A549 (cell line): ENCODE data around the gene TMEM231.

Experiments used
- CEBPB ChIP-seq, 2 experiments: fragments of >200 bp in 1 of 2; sonication (Bioruptor Twin) in 1 of 2; formaldehyde crosslinking in 1 of 2; IDR thresholded peaks; 2 replicates each; pipeline ENCODE4 v1.6.1; 2012 to 2016
- CTCF ChIP-seq: fragments of >200 bp; sonication (Bioruptor Twin); formaldehyde crosslinking; IDR thresholded peaks from 3 replicates; pipeline ENCODE4 v1.5.1; 2016
- EP300 ChIP-seq, 2 experiments: fragments of >200 bp; sonication (Bioruptor Twin); formaldehyde crosslinking; IDR thresholded peaks; 2 replicates in 1 of 2; 3 replicates in 1 of 2; pipeline ENCODE4 v1.6.1; 2016 to 2017
- HOXB5 ChIP-seq: fragments of 250-450 bp; sonication (Bioruptor Pico); IDR thresholded peaks from 2 replicates; pipeline ENCODE4 v1.5.0; 2020; ENCODE audit warnings: mild to moderate bottlenecking, moderate library complexity
- KDM1A ChIP-seq: fragments of 200-600 bp; sonication (generic); IDR thresholded peaks from 2 replicates; pipeline ENCODE4 v1.6.1; 2016; ENCODE audit warnings: low read depth, mild to moderate bottlenecking
- MAX ChIP-seq: IDR thresholded peaks from 2 replicates; pipeline ENCODE4 v1.6.1; 2012
- POLR2A ChIP-seq: IDR thresholded peaks from 2 replicates; pipeline ENCODE4 v1.6.1; 2012; ENCODE audit warnings: mild to moderate bottlenecking, low read length
- REST ChIP-seq: fragments of 200-600 bp; sonication (generic); IDR thresholded peaks from 2 replicates; pipeline ENCODE4 v1.6.1; 2016; ENCODE audit warnings: antibody characterized with exemption, mild to moderate bottlenecking, moderate library complexity

- TF ChIP-seq CTCF (no peak), HOXB5 (no peak), CEBPB (IDR thresholded peaks at IDR 0.05) (no peak), REST (no peak), MAX (no peak), EP300 (IDR thresholded peaks at IDR 0.05) (no peak), KDM1A (no peak), POLR2A (no peak)
These were observed 38.1 kb upstream of the TMEM231 start for GRCh38 chr16:75593825-75594820.
